Right atrium auricular region (tissue), 2 donors: Measurements from ENCODE around the gene MMEL1. TPM values are rescaled to one million over a fixed set of nuclear protein-coding genes. Genes with fewer than 3 reads are reported as not detected.
A peak's percentile ranks its signal among the peaks of the same experiment; 100 is the strongest.

Source experiments
- DNase-seq: peaks from one replicate; pipeline ENCODE4 v3.0.0-alpha.2; 2019; ENCODE audit warnings: low spot score
- H3K27ac ChIP-seq, 2 donors: fragments of 200-600 bp; sonication (generic); 1 replicate in 1 of 2; 2 replicates in 1 of 2; pipeline ENCODE4 v1.5.1; 2016 to 2019
- H3K27me3 ChIP-seq, 2 donors: fragments of 200-600 bp; sonication (generic); one replicate each; pipeline versions ENCODE4 v1.5.1 to v1.6.0; 2017 to 2019
- H3K36me3 ChIP-seq: fragments of 200-600 bp; sonication (generic); one replicate; pipeline ENCODE4 v1.5.1; 2016
- H3K4me1 ChIP-seq, 2 donors: fragments of 200-600 bp; sonication (generic); one replicate each; pipeline versions ENCODE4 v1.5.1 to v1.6.0; 2017 to 2019
- H3K4me3 ChIP-seq, 2 donors: fragments of 200-600 bp; sonication (generic); 1 replicate in 1 of 2; 2 replicates in 1 of 2; pipeline ENCODE4 v1.5.1; 2017 to 2019; ENCODE audit warnings: mild to moderate bottlenecking in 1 of 2, moderate library complexity in 1 of 2
- H3K9me3 ChIP-seq, 2 donors: fragments of 200-600 bp; sonication (generic); one replicate each; pipeline ENCODE4 v1.5.1; 2019
- CTCF ChIP-seq, 2 donors: fragments of 200-600 bp; sonication (generic); IDR thresholded peaks; one replicate each; pipeline ENCODE4 v1.5.1; 2019; ENCODE audit warnings: antibody characterized with exemption in 2 of 2
- total RNA-seq, 2 donors: library from RNA; depleted of rRNA; stranded (reverse); fragments of >200 nt; gene quantifications; one replicate each; pipeline ENCODE4 v1.1.0, GENCODE V29; 2016

Gene MMEL1
- total RNA-seq, 2 donors from 2014 or later: not detected

DNA sequence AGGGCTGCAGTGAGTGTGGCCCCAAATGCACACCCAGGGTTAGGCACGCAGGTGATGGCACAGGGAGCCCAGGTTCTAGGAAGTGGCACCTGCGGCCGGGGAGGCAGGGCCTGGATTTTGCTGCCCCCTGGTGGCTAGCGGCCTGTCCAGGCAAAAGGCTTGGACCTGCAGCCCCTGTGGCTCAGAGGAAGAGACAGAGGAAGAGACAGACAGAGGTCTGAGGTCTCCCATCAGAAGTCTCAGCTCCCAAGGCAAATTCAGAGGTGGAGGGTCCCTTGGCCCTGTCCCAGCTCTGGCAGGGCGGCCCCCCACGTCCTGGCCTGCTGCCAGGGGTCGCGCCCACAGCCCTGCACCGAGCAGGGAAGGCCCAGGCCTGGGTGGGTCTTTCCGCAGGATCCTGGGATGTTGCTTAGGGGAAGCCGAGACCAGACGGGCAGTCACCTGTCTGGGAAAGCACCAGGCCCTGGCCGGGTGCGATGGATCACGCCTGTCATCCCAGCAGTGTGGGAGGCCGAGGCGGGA, 84.7 kb downstream of the MMEL1 start:
- Histone ChIP-seq H3K27ac (peak overlapping the region; percentile 92 to 94), H3K27me3 (no peaks in the 10 kb centered on the region), H3K4me1 (peaks cover 0 to 65% of the 10 kb centered on the region in 2 donors), H3K4me3 (peak overlapping the region in 1 of 2 donors; percentile 63), H3K9me3 (no peaks in the 10 kb centered on the region), H3K36me3 (no peaks in the 10 kb centered on the region)
- TF ChIP-seq CTCF (IDR thresholded peaks at IDR 0.05): peak; percentile 95 to 99
- peak; percentile 83 for DNase-seq

DNA sequence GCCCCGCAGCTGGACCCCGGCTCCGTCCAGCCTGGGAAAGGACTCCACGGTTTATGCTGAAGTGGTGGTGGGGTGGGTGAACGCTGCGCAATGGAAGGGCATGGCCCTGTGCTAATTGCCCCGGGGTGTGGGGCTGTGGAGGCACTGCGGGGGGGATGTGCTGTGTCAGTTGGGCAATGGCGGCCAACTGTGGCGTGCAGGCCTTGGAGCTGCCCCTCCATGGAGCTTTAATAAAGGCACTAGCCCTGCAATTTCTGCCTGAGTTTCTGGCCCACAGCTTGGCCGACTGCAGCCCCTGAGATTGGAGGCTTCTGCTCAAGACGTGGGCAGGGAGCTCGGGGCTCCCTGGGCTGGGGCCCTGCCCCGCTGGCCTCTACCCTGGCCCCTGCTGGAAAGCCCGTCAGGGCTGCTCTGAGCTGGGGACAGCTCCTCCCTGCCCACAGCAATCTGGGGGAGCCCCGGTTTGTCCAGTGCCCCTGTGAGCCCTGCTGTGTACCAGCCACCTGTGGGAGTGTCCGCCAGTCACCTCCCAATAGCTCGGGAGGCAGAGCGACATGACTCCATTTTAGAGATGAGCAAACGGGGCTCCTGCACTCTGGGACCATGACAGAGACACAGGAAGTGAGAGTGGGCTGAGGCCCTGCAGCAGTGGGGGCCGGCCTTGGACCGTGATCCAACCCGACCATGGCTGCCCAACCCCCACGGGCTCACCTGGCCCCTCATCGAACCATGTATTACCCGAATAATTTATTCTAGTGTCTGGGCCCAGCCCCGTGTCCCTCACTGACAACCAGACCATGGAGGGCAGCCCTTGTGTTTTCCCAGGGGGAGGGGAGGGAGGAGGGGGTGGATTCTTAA, 85.4 kb downstream of the MMEL1 start:
- Histone ChIP-seq H3K27me3 (no peaks in the 10 kb centered on the region), H3K27ac (peak overlapping the region; percentile 92 to 94), H3K36me3 (no peaks in the 10 kb centered on the region), H3K4me3 (peak overlapping the region; percentile 47 to 63), H3K9me3 (no peaks in the 10 kb centered on the region), H3K4me1 (peaks cover 0 to 65% of the 10 kb centered on the region in 2 donors)
- no peak for DNase-seq
- TF ChIP-seq CTCF (IDR thresholded peaks at IDR 0.05): no peak

DNA sequence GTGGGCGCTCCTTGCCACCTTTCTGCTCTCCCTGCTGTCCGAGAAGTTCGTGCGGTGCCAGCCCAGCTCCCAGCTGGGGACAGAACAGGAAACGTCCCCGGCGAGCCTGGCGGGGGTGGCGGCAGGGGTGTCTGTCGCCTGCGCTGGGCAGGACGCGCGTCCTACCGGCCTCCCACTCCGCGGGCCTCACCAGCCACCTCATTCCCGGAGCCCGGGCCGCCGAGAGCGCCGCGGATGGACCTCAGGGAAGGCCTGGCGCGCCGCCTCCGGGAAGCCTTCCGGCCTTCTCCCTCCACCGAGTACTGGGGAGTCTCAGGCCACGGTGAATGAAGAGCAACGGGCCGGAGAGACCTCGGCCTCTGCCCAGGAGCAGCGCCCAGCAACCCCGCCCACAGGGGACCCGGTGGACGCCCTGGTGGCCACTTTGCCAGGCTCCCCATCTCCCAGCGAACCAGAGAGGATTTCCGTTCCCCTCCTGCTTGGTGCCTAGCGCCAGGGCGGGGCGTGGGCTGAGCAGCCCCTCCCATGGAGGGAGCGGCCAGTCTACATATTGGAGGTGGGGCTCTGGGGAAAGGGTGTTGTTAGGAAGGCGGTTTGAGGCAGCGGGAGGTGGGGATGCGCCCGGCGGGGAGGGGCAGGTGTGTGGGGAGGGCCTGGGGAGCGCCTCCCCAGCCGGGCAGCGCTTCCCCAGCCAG, 86.2 kb downstream of the MMEL1 start:
- no peak for TF ChIP-seq CTCF (IDR thresholded peaks at IDR 0.05)
- no peaks in the 10 kb centered on the region for H3K36me3 ChIP-seq
- H3K27me3 ChIP-seq: no peaks in the 10 kb centered on the region
- H3K4me1 ChIP-seq: peaks cover 0 to 65% of the 10 kb centered on the region in 2 donors
- no peaks in the 10 kb centered on the region for H3K9me3 ChIP-seq
- peak overlapping the region; percentile 47 to 63 for H3K4me3 ChIP-seq
- DNase-seq: peak; percentile 91
- peak overlapping the region; percentile 92 to 94 for H3K27ac ChIP-seq

DNA sequence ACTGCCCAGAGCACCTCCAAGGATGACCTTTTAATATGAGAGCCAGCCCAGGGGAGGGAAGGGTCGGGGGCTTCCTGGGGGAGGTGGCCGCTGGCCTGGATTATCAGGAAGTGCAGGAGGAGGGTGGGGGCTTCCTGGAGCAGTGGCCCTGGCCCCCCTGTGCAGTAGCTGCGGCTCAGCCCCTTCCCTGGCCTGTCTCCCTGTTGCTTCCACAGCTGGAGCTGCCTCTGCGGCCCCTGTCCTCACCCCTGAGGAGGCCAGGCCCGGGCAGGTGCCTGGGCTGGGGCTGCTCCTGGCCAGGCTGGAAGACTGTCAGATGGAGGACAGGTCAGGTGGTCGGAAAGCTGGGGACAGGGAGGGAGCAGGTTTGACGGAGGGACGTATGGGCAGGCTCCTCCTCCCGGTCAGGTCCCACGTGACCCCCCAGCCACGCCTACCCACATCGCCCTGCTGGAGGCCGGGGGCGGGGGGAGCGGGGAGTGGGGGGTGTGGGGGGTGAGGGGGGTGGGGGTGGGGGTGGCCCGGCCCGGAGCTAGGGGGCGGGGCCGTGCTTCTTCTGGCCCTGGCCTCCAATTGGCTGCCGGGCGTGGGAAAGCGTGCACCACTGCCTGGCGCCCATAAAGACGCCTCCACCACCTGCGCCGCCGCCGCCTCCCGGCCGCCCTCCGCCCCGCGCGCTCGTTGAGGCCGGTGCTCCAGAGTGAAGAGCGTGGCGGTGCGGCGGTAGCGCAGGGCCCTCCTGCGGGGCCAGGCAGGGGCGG, 86.9 kb downstream of the MMEL1 start:
- Histone ChIP-seq H3K27ac (peak overlapping the region; percentile 92 to 94), H3K9me3 (no peaks in the 10 kb centered on the region), H3K36me3 (no peaks in the 10 kb centered on the region), H3K4me3 (peak overlapping the region; percentile 47 to 63), H3K4me1 (peaks cover 0 to 68% of the 10 kb centered on the region in 2 donors), H3K27me3 (no peaks in the 10 kb centered on the region)
- TF ChIP-seq CTCF (IDR thresholded peaks at IDR 0.05): no peak
- peak; percentile 92 for DNase-seq

- DNase-seq: no peak
- H3K9me3 ChIP-seq: no peaks in the 10 kb centered on the region
- peaks cover 0 to 75% of the 10 kb centered on the region in 2 donors for H3K4me1 ChIP-seq
- H3K36me3 ChIP-seq: no peaks in the 10 kb centered on the region
- peak overlapping the region in 1 of 2 donors; percentile 63 for H3K4me3 ChIP-seq
- TF ChIP-seq CTCF (IDR thresholded peaks at IDR 0.05): no peak
- no peaks in the 10 kb centered on the region for H3K27me3 ChIP-seq
- H3K27ac ChIP-seq: peak overlapping the region; percentile 92 to 94
These were observed 87.8 kb downstream of the MMEL1 start for GRCh38 chr1:2544875-2545640.
